AG09309 (cell line): ENCODE results near the gene GPC3.
A peak's percentile ranks its signal among the peaks of the same experiment; 100 is the strongest.

Experiments
- DNase-seq: peaks from one replicate; pipeline ENCODE4 v3.0.0-alpha.2; 2010; ENCODE audit warnings: low read depth
- H3K4me3 ChIP-seq: 2 replicates; pipeline ENCODE4 v1.5.1; 2011; ENCODE audit warnings: mild to moderate bottlenecking, low read depth, low read length, moderate library complexity; ENCODE audit not compliant: control insufficient read depth
- CTCF ChIP-seq: IDR thresholded peaks from 2 replicates; pipeline ENCODE4 v1.5.1; 2011; ENCODE audit warnings: mild to moderate bottlenecking, low read depth, low read length, inconsistent platforms; ENCODE audit not compliant: insufficient read depth, control insufficient read depth; ENCODE audit errors: missing control alignments

The GPC3 gene

GRCh38 chrX:133650239-133650638 lies 335.2 kb downstream of the GPC3 start:
- no peak overlapping the region for H3K4me3 ChIP-seq
- TF ChIP-seq CTCF, result no peak
- no peak for DNase-seq

- no peak overlapping the region for H3K4me3 ChIP-seq
- no peak for DNase-seq
- TF ChIP-seq CTCF, result no peak
These were observed 335.7 kb downstream of the GPC3 start for GRCh38 chrX:133649651-133650050.

GRCh38 chrX:133648594-133648993 lies 336.8 kb downstream of the GPC3 start:
- TF ChIP-seq CTCF, result no peak
- no peak for DNase-seq
- no peak overlapping the region for H3K4me3 ChIP-seq

- DNase-seq, result no peak
- no peak for TF ChIP-seq CTCF
- H3K4me3 ChIP-seq, result no peak overlapping the region
These were observed 338.7 kb downstream of the GPC3 start for GRCh38 chrX:133646719-133647116.

GRCh38 chrX:133645977-133646718 lies 339.2 kb downstream of the GPC3 start:
- DNase-seq, result peak; percentile 61
- no peak overlapping the region for H3K4me3 ChIP-seq
- TF ChIP-seq CTCF, result no peak

GRCh38 chrX:133645256-133645655 lies 340.1 kb downstream of the GPC3 start:
- H3K4me3 ChIP-seq, result no peak overlapping the region
- no peak for DNase-seq
- TF ChIP-seq CTCF, result no peak
